Head of caudate nucleus (tissue), 42 donors: ENCODE measurements around the gene AMBRA1.

ENCODE experiments used
- DNase-seq, 42 donors: peaks; one replicate each; pipeline versions ENCODE4 v3.0.0 to v3.0.0-alpha.2; 2020 to 2021; ENCODE audit warnings: mixed read lengths in 7 of 42
- intact Hi-C: fragments of 100-400 bp; cut with DNase I; formaldehyde crosslinking; loops from one replicate; pipeline ENCODE4 v1.15.0; 2022

AMBRA1 gene

DNA sequence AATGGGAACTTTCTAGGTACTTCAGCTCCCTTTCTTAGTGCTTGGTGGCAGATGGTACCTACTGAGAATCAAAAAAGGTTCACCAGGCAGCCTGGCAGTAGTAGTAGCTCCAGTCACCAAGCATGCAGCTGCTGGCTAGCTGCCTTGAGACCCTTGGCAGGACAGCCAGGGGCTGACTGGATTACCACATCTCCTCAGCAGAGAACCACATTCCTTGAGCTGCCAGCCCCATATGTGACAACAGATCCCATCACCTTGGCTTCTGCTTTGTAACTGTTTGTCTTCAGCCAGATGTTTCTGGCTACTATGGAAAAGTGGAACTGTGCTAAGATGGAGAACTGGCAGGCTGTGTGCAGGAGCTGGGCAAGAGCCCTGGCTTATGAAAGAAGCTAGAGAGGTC is 162.6 kb downstream of the AMBRA1 start:
- intact Hi-C loops: no loop called here
- no peak for DNase-seq

DNA sequence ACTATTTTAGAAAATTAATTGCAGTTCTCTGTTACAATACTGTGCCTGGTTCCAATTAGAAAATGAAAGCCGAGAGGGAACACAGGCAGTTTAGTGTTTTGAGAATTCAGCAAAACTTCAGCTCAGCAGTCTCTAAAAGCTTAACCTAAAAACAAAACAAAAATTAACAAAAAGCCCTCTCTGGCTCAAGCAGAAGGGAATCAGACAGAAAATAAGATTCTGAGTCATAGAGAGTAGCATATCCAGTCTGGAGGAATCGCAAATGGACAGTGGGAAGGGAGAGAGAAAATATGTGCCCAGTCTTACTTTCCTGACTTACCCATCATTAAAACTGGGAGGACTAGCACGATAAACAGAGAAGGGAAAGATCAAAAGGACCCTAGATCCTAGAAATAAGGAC is 164.1 kb downstream of the AMBRA1 start:
- intact Hi-C loops: no loop called here

DNA sequence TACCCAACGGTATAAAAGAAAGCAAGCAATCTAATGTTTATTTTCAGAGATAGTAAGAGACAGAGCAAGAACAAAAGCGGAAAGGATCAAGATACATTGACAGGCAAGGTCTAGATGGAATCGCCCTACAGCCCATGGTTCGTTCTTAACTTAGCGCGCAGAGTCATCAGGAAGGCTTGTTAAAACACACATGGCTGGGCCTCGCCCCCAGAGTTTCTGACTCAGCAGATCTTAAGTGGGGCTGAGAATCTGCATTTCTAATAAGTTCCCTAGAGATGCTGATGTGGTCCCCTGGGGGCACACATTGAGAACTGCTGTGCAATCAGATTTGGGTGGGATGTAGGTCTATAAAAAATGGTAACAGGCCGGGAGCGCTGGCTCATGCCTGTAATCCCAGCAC is 166.5 kb downstream of the AMBRA1 start:
- intact Hi-C loops: no loop called here
- peak in 41 of 42 donors; percentile 14 to 82 (median 56) for DNase-seq

More for the DNA sequence above, 164.1 kb downstream of the AMBRA1 start:
- DNase-seq: no peak

DNA sequence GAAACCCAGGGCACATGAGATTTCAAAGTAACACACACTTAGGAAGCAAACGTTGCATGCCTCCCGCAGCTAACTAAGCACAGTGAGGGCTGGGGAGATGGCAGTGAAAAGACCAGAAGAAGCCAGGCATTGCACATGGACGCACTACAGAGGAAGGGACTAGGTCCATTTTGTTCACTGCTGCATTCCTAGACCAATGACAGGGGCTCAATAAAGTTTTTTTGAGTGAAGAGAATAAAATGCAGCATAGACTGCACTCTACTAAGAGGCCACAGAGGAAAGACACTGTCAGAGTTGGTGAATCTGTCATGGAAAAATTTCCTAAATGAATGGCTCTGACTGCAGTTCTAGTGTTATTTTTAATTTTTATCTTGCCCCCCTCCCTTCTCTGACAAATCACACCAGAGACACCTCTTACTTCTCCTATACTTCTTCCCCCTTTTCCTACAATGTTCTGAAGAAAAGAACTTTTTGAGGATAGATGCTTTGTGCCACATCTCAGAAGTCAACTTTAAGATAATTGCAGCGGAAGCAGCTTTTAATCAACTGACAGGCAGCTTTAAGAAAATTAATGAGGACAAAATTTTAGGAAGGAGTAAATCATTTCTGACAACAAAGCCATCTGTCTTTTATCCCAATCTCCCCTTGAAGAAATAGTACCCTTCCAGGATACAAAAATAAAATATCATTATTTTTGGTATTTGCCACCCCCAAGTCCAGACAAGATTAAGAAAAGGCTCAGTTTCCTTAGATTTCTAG is 167.4 kb downstream of the AMBRA1 start:
- intact Hi-C loops: no loop called here
- DNase-seq: no peak

DNA sequence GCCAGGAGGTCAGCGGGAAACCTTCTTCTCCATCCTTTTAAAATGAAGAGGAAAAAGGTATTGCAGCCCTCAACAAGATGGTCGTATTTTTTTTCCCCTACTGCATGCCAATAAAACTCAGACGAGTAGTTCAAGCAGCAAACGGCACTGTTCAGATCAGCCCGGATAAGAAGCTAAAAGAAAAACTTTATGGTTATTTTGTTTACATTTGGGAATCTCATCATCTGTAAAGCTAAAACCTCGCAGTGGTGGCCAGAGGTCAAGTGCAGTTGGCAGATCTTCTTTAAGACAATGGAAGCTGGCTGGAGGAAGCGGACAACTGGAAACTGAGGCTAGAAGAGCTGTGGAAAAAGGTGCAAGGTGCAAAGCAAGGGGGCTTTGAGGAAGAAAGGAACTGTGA is 171.2 kb downstream of the AMBRA1 start:
- DNase-seq: no peak
- intact Hi-C loops: no loop called here

DNA sequence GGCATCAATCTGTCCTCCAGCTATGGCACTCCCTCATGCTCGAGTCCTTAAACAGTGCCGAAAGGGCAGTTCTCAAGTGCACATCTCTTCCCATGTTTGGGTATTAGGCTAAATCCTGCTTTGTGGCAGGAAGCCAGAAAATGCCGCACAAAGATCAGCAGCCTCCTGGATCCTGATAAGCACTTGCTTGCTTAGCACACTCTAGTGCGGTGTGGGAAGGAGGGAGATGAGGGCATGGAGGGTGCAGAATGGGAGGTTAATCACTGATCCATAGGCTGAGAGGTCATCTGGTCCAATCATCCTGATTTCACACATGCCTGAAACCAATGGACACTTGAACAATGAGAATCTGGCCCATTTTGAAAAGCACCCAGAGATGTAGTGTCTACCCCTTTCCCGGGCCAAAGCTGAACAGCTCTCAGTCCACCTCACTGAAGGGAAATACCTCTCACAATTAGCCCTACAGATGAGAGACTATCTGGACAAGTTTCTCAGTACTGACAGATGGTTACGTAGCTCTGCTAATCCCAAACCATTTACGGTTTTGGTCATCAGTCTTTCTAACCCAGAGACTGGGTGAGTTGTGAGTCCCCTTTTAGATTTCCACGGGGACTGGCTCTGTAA is 172.5 kb downstream of the AMBRA1 start:
- intact Hi-C loops: no loop called here
- no peak for DNase-seq

DNA sequence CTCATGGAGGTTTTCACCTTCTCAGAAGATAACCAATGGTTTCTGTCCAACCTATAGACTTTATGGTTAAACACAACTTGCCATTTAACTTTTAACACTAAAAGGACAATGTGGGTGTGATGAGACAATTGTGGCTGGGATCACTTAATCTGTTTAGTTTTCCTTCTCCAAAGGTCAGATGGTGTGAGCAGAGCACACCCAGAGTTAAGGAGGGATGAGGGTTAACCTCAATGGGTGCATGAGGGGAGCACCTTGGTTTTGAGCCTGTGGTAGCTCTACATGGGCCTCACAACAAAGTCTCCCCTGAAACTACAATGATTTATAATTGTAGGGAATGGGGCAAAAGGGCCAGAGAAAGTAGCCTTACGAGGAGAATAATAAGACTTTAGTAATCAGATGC is 173.3 kb downstream of the AMBRA1 start:
- intact Hi-C loops: no loop called here
- no peak for DNase-seq

DNA sequence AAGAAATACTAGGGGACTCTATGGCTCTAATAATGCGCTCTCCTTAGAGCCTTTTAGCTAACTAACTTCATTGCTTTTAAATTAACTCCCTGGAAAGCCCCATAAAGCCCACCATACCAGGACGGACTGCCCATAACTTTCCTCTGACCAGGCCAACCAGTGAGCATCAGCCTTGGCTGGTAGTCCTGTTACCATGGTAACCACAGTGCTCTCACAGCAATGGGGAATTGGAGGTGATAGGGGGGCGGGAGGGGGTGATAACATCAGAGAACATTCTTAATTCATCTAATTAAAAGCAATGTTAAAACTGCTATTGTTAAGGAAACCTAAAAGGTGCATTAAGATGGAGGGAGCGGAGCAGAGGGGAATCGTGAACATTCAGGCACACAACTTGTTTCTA is 175.1 kb downstream of the AMBRA1 start:
- intact Hi-C loops: no loop called here

DNA sequence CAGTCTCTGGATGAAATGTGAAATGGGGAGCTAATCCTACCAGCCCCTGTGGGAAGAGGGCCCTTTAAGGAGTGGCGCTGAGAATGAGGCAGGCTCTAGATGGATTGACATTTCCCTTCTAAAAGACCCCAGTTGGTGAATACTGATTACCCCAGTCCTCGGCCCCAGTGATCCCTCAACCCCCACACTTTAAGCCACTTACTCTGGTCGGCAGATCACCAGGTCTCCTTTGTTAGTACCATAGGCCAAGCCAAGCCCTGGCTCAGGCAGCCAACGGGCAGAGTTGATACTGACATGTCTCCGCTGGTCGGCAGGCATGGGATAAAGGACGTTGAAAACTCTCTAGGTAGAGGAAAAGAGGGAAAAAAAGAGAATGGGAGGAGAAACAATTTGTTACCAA is 176.1 kb downstream of the AMBRA1 start:
- intact Hi-C loops: no loop called here
- peak in 1 of 42 donors; percentile 5 for DNase-seq

More for the DNA sequence above, 175.1 kb downstream of the AMBRA1 start:
- peak in 6 of 42 donors; percentile 20 to 60 (median 34) for DNase-seq

DNA sequence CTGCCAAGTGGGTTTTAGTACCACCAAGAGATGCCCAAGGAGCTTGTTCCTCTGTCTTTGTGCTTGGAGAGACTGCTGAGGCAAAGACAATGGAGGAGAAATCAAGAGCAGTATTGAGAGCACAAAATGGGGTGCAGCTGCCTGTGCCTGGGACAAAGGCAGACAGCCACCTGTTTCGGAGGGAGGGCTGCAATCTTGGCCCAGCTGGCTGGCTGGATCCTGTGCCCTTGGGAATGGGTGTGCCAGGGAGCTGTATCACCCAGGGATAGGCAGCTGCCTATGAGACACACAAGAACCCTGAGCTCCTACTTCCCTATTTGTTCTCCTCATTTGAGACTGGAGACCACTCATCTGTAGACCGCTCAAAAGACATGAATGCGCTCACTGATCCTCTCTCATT is 178.9 kb downstream of the AMBRA1 start:
- intact Hi-C loops: no loop called here
- DNase-seq: no peak

DNA sequence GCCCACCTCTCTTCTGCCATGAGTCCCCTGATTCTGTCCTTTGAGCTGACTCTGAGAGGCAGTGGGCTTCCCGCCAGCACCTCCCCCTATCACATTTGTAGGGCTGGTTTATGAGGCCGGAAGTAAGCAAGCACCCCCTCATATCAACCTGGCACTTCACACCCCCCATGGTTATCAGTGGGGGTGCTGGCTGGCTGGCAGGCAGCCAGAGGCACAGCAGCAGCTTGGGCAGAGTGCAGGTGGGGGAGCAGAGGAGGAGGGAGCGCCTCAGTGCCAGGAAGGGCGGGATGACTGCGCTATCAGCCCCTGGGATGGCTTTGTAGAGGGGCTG is 179.4 kb downstream of the AMBRA1 start:
- DNase-seq: peak in 1 of 42 donors; percentile 53
- intact Hi-C loops: no loop called here

DNA sequence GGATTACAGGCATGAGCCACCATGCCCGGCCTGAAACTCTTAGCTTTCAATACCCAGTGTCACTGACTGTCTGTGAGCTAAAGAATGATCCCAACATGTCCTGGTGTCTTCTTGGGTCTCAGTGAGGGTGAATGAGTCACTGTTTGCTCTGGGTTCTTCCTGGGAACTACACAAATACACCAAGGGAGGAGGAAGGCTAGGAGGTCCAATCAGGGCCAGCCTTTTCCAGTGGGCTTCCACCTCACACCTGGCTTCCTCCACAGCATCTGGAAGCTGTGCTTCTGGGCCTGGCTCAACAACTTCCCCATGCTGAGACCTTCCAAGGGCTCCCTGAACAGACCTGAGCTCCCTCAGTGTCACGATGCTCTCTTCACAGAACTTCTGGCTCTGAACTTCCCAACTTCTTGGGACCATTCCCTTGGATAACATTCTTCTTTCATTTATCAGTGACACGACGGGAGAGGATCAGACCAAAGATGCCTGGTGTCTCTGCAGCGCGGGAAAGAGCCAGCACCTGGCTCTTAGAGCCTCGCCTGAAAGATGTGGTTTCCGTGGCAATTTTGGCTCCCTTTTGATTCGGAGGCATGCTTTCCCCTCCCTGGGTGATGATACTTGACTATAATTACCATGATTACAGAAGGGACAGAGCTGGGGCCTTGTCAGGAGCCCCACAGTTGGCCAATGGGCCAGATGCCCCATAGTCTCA is 179.9 kb downstream of the AMBRA1 start:
- no peak for DNase-seq
- intact Hi-C loops: no loop called here

DNA sequence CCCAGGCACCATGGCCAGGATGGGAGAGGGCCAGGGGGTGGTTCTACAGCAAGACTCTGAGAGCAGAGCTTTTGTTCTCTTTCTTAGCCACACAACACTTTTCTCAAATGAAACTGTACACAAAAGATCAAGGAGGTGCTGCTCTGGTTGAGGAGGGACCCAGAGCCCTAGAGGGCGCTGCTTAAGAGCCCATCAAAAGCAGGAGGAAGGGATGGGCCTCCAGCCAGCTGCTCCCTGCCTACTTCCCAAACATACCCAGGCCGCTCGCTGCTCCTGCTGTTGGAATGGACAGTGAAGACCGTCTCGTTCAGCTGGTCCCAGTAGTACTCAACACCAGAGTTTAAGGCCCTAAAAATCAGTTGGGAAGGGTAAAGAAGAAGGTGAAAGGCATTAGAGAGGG is 183.8 kb downstream of the AMBRA1 start:
- DNase-seq: peak in 3 of 42 donors; percentile 32 to 49 (median 47)
- intact Hi-C loops: no loop called here

DNA sequence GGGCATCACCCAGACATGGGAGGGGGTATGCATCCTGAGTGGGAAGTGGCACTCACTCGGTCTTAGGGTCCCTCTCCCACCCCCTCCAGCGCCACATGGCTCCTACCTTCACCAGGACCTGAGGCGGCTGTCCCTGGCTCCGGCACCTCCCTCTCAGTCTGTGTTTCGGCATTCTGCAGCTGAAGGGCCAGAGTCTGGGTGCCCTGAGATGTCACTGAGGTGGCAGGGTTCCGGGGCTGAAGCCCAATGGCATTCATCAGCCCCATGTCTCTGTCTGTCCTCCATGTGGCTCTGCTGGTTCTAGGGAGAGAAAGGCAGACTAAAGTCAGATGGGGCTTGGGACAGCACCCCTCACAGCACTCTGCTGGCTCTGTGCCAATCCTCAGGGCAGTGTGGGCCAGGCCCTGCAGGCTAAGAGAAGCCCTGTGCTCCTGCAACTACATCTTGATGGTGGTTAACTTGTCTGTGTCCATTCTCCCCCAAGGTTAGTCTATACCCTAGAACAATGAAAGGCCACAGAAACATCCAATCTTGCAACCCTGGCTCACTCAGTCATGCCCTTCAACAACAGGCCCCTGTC is 185.3 kb downstream of the AMBRA1 start:
- intact Hi-C loops: no loop called here
- peak in 1 of 42 donors; percentile 10 for DNase-seq

DNA sequence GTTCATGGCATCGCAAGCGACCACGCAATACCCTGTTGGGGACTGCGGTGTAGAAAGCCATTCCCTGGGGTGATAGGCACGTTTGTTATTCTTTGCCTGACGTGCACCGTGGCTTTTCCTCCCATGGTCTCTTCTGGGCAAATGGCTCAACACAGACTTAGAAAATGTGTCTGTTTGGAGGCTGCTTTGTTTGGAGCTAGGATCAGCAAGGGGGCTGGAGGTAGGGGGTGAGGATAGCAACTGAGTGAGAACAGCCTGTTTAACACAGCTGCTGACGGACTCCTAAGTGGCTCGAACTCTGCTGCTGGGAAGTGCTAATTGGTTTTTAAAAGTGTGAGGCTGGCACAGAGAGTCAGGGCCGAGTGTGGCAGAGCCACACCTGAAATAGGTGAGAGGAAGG is 186.2 kb downstream of the AMBRA1 start:
- DNase-seq: no peak
- intact Hi-C loops: no loop called here

DNA sequence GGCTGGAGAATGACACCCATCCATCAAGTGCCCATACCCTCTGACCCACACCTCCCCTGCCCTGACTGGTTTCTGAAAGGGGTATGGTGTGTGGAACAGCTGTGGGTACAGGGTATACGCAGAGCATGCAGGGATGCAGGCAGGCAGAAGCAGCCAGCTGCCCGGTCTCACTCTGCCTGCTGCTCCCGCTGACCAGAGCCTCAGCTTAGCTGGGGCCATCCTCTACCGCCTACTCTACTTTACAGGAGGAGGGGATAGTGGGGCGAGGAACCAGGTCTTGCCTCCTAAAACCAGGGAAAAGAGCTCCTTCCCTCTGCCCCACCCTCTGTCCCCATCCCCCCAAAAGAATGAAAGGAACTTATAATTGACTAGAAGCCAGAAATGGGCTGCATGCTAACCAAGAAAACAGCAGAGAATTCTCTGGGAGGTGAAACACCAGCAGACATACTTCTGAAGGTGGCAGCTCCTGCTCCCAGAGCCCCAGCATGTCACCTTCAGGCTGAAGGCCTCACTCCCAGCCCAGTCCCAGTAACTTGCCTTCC is 189.3 kb downstream of the AMBRA1 start:
- DNase-seq: no peak
- intact Hi-C loops: no loop called here

DNA sequence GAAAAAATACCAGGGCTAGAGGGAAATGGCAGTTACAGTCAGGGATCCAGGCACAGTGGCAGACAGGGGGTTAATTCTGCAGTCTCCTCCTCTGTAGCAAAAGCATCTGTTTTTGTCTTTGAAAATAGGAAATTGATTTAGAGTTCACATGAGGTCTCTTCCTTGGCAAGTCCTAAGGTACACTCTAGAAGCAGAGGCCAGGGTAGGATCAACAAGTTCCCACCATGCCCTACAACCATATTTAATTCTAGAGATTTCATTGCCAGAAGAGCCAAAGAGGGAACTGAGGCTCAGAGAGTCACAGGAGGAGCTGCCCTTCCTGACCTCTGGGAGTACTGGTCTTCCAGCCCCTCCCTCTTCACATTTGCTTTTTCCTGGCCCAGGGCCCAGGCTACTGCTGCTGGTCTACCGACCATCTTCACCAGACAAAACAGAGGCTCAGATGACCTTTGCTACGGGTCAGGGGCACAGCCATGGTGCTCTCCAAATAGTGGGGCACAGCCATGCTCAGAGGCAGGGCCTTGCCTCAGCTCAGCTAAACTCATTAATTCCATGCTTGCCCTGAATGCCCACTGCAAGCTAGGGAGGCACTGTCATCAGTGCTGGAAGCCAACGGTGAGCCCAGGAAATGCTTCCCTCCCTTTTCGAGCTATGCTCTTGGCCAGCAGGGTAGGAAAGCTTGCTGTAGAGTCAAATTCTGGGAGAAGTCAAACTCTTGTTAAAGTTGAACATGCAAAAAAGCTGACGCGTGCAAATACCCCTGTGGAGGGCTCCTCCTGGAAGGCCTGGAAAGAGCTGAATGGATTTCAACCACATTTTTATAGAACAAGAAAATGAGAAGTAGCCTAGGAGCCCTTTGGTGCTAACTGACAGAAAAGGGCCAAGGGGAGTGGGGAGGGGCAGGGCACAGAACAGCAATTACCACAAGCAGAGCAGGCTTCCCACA is 190.6 kb downstream of the AMBRA1 start:
- DNase-seq: no peak
- intact Hi-C loops: no loop called here

DNA sequence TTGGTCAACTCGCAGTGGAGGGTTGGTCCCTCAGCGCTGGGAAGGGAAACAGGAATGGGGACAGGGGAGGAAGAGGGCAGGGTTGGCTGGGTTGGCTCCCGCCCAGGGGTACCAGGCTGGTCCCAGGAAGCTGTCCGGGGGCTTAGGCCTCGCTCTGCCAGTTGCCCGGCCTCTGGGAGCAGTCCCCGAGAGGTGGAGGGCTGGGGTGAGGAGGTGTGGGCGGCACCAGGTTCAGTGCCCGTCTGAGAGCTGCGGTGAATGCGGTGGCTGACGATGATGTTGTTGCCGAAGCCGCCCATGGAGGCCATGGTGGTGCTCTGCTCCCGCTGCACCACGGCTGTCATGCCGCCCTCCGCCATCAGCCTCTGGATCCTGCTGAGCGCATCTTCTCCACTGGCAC is 196.3 kb downstream of the AMBRA1 start:
- intact Hi-C loops: no loop called here
- no peak for DNase-seq

DNA sequence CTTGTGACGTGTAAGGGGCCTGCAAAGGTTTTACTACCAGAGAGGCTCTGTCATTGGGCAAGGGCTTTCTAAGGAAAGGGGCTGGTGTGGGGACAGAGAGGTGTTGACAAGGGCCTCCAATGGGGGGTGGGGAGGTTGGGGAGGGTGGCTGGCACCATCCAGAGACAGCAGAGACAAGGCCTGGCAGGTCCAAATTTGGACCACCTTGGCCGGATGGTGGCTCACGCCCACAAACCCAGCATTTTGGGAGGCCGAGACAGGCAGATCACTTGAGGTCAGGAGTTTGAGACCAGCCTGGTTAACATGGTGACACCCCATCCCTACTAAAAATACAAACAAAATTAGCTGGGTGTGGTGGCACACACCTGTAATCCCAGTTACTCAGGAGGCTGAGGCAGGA is 200.1 kb downstream of the AMBRA1 start:
- intact Hi-C loops: no loop called here
- DNase-seq: no peak
